ENCODE results near the gene CYSTM1.
A peak's percentile ranks its signal among the peaks of the same experiment; 100 is the strongest.
"Not testable (repeated sequence)": the region's sequence is repeated elsewhere in the genome, so short reads cannot be mapped to it uniquely, and the experiment has no call there.

The CYSTM1 gene

DNA sequence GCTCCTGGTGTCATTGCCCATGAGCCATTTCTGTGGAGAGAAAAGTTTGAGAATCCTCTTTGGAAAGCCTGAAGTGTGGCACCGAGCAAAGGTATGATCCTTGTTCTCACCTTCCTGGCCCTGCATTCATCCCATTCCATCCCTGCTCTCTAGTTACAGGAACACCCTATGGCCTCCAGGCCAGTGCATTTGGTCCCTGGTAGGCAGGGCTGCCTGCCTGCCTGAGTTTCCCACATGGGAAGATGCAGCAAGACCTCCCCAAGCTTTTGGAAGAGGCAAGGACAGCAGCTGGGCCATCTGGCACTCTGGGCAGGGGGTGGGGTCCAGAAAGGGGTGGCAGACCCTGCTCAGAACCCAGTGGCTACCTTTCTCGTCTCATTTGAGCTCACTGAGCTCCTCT is 24.8 kb upstream of the CYSTM1 start:
- DNase-seq, result no peak

DNA sequence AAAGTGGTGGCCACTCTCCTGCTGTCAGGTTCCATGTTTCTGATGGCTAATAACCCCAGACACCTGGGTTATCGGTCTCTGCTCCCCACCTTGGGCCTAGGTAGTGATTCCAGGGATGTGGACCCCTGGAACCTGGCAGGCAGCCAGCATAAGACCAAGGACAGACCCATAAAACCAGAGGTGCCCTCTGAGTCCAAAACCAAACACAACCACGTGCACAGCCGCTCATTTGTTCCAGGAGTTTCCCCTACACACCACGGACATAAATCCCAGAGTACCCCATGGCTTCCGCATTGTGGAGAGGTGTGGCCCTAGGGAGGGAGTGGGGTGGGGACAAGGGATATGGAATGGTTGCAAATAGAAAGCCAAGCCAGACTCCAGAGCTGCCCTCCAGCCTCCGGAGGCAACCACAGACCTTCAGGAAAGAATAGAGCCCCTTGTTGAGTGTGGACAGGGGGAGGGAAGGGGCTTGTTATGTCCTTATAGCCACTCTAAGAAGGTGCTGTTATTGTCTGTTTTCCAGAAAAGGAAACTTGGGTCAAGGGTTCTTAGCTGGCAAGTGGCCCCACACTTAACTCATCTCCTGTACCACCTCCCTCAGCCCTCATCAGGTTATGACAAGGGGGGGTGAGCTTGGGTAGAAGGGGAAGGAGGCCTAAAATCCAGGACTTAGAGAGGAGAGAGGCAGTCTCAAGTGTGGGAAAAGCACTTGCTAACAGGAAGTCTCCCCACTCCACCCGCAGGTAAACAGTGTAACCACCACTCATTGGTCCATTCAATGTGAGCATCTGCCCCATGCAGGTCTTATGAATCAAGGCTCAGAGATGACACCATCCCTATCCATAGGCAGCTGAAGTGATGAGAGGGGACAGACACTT is 23.6 kb upstream of the CYSTM1 start:
- DNase-seq, result no peak

DNA sequence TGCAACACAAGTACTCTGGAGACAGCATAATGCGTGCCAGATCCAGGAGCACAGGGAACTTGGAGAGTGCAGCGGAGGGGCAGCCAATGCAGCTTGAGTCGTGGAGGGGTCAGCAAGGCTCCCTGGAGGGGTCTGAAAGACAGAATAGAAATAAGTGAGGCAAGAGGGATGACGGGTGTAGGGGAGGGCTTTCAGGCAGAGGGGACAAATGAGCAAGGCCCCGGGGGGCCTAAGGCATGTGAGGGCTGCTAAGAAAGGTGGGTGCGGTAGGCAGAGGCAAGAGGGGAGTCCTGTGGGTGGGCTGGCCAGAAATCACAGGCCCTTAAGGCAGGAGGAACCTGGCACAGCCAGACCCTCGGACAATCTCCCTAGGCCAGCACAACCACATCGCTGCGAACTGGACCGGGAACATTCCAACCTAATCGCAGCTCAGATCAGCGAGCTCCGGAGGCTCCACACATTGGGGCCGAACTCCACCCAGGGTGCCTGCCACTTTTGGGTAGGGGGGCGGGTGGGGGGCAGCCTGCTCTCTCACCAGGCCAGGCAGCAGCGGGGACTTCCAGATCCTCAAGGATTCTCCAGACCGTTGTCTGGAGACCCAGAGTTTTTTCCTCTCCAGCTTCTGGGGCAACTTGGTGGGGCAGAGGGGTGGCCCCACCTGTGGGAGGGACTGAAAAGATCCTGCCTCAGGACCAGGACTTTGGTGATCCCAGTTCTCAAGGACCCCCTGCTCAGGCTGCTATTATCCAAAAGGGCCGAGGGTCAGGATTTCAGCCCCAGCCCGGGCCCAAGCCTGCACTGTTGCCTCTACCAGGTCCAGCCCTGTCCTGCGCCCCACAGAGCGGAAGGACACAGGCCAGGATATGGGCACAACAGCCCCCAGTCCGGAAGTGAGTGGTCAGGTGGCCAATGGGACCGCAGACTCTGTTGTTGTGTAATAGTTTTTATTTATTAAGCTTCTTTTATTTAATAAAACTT is 22.7 kb upstream of the CYSTM1 start:
- DNase-seq, result no peak

DNA sequence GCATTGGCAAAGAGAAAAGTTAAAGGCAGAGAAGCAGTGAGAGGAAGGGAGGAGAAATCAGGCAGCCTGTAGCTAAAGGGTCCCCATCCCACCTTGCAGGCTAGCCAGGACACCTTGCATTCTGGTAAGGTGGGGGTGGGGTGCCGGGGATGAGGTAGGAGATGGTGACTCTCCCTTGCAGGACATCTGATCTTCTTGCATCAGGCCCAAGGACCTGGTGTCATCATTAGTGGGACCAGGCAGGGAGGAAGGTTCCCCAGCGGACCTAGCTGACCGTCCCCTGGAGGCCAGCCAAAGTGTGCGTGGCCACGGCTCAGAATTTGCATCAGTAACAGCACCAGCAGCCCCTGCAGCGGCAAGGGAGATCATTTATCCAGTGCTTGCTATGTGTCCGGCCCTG is 21.7 kb upstream of the CYSTM1 start:
- no peak for DNase-seq

DNA sequence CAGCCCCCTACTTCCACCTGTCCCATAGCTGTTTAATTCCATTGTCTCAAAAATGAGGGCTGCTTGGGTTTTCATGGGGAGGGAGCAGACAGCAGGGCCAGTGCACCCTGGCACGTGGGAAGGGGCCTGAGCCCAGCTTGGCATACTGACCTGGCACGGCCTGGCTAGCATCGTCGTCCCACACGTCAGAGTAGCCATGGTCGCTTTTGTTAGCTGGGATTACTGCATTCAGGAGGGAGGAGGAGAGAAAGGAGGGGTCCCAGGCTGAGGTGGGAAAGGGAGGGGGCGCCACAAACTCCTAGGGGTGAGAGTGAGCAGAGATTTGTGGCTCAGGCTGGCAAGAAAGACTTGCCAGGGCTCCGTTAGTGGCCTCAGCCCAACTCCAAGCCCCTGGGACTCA is 21.1 kb upstream of the CYSTM1 start:
- no peak for DNase-seq

DNA sequence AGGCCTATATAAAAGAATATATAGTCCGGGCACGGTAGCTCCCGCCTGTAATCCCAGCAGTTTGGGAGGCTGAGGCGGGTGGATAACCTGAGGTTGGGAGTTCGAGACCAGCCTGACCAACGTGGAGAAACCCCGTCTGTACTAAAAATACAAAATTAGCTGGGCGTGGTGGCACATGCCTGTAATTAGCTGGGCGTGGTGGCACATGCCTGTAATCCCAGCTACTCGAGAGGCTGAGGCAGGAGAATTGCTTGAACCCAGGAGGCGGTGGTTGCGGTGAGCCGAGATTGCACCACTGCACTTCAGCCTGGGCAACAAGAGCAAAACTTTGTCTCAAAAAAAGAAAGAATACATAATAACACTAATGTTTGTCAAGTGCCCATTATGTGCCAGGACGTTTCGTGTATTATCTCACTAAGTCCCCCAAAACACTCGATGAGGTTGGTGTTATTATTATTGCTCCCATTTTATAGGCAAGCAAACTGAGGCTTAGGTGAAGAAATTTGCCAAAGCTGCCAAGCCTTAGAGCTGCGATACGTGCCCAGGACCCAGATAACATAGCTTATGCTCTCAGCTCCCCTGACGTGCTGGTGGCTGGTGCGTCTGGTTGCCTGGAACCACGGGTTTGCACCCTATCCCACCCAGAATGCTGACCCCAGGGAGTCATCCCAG is 20.1 kb upstream of the CYSTM1 start:
- DNase-seq, result not testable (repeated sequence)

DNA sequence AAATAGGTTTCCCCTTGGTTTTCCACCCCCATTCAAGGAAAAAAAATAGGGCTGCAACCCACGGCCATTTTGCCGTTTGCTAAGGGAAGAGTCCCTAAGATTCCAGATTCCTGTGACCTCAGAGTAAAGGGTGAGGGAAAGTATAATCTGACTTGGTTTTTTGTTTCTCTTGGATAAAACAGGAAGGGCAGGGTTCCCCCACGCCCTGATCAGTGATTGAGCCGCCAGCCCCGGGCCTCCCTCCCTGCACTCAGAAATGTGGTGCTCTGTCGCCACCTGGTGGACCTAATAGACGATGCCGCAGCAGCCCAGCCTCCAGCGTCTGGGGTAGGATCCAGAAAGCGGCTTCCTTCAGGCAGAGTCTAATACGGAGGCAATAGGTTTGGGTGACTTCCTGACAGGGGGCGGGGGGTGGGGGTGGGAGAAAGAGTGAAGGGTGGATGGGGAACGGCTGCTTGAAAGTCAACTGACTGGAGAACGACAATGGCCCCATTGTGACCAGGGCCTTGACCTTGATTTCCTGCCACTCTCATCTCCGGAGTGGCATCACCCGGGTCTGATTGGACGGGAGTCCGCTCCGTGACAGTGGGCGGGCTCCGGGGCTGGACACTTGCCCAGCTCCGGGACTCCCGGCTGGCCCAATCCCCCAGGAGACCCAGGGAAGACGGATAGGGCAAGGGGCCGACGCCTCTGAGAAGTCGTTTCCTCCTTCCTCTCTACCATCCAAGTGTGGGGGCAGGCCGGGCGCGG is 17.8 kb upstream of the CYSTM1 start:
- DNase-seq, result peak; percentile 88 to 89

DNA sequence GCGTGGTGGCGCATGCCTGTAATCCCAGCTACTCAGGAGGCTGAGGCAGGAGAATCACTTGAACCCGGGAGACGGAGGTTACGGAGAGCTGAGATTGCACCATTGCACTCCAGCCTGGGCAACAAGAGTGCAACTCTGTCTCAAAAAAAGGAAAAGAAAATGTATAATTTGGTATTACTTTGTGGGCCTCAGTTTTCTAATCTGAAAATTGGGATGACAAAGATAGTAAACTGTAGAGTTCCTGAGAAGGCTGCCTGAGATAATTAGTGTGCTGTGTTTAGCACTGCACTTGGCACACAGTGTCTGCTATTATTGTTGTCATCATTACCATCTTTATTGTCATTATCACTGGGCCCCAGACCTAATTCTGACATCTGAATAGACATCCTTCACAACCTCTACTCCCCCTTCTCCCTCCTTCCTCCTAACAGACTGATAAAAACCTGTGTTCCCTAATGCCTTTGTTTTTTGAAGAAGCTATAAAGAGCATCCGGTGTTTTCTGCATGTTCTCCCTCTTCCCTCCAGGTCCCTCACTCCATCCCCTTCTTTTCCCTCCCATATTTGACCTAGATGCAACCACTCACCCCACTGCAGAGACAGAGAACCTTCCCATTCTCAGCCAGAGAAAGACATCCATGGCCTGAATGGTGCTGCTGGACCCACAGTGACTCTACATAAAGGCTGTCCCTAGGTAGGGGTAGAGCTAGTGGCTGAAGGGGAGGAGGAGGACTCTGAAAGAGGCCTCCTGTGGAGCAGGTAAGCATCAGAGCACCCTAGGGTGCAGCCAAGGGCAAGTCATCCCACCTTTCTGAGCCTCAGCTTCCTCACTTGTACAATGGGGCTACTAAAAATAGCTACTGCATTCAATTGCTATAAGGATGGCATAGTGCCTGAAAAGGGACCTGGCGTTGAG is 15.7 kb upstream of the CYSTM1 start:
- DNase-seq, result no peak

DNA sequence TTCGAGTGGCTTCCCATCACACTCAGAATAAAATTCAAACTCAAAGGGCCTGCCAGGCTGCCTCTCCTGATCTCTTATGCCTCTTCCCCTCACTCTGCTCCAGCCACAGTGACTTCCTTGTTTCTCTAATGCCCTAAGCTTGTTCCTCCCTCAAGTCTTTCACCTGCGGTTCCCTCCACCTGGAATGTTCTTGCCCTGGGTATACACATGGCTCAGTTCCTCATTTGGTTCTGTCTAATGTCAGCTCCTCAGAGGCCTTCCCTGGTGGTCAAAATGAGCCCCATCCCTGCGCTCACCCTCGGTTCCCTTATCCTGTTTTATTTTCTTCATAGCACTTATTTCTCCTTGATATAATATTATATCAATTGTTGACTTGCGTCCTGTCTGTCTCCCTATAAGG is 12.7 kb upstream of the CYSTM1 start:
- no peak for DNase-seq

DNA sequence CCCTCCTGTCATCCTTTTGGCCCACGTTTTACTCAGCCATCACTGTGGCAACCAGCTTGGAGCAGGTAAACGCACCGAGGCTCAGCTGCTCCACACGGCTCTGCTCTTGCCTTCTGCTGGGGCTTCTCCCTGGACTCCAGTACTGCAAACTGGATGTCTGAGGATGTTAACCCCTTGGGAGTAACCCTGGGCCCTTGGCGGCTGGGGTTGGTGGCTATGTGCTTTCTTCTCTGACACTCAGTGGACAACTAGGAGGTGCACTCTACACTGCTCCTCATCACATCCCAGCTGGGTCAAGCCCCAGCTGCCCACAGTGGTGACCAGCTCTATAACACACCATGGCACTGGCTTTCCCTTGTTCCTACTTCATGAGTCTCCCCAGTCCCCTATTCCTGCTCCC is 12.2 kb upstream of the CYSTM1 start:
- no peak for DNase-seq

DNA sequence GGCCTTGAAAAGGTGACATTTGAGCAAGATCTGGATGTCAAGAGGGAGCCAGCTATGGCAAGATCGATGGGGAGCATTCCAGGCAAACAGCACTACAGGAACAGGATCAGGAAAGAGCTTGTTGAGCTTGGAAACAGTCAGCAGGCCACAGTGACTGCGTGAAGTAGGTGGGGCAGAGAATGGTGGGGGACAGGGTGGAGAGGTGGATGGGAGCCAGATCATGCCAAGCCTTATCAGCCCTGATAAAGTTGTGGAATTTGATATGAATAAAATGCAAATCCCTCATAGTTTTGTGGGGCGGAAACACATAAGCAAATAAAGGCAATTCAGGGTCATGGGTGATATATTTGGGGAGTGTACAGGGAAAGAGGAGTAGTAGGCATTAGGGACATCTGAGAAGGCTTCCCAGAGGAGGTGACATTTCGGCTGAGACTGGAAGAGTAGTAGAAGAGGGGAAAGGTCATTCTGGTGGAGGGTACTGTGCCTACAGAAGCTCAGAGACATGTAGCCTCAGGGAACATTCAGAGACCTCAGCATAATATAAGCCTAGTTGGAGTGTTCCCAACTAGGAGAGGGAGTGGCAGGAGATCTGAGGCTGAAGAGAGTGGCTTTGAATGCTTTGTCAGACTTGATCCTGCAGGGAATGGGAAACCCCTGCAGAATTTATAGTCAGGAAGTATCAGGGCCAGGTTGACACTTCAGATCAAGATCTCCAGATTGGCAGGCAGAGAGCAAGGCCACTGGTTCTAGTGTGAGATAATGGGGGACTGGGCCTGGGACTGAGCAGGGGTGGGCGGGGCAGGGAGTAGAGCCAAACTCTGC is 9.7 kb upstream of the CYSTM1 start:
- DNase-seq, result no peak

DNA sequence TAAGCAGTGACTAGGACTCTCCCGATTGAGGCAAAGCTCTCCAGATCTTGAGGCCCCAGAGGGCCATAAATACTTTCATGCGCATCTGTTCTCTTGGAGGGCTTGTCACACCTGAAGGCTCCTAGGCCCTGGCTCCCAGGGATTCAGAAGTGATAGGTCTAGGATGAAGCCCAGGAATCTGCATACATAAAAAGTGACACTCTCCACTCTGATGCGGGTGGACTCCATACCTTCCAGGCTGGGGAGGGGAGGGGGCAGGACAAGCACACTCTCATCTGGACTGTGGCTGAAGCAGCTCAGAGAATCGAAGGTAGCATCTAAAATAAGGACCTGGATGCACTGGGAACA is 9.1 kb upstream of the CYSTM1 start:
- no peak for DNase-seq

DNA sequence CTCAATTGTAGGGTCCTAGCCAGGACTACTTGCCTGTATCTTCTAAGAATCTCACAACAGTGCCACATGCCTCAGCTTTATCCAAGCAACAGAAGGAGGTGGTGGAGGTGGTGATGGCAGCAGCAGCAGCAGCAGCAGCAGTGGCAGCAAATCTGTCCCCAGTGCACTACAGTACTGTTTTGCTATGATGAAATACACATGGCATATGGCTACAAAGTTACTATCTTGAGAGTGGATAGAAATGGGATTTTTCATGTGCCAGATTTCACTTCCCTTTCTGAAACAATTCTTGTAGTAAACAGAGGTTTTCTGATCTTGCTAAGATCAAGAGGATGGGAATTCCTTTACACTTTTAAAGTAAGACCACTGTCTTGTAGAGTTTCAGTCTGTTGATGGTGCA is 8.1 kb upstream of the CYSTM1 start:
- peak; percentile 56 to 69 for DNase-seq

DNA sequence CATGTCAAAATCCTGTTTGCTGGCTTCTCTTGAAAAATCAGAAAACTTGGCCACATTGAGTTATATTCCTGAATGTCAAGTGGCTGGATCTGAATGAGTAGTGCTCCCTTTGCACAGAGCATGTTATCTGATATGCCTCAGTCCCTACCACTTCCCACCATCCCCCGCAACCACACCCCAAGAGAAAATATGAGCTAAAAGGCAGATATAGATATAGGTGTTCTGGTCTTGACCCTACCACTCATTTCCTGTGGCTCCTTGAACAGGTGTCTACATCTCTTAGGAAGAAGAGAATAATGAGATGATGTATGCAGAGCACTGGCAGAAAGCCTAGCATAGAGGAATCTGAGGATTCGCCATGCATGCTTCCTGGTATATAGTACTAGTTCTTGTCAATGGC is 6.6 kb upstream of the CYSTM1 start:
- DNase-seq, result no peak

DNA sequence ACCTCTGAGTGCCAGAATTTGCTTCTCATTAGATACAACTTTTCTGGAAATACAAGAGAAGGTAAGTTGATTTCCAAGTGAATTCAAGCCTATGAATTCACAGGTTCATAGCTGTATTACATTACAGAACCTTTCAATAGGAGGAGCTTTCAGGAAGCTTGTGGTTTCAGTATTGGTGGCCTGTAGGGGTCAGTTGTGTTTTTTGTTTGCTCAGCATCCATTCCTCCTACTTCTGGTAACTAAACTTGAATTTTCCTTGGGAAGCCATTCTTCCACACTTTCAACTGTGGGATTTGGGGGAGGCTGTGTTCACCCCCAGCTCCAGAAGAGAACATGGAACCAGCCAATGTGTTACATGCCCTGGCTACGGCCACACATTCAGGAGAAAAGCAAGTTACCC is 5.6 kb upstream of the CYSTM1 start:
- peak; percentile 7 to 28 for DNase-seq

DNA sequence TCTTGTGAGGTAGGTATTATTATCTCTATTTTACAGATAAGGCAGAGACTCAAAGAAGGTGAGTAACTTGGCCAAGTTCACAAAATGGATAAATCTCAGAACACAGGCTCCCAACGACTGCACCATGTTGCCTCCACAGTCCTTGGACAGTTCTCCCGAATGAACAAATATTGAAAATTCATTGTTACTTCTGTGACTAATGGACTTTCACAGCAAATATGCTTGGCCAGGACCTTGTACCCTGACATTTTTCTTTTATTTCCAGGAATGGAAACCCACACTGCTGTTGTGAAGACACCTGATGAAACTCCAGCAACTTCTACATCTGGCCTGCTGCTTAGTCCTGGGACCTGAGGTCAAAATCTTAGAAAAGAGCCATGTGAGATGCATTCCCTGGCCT is 2.5 kb upstream of the CYSTM1 start:
- no peak for DNase-seq

DNA sequence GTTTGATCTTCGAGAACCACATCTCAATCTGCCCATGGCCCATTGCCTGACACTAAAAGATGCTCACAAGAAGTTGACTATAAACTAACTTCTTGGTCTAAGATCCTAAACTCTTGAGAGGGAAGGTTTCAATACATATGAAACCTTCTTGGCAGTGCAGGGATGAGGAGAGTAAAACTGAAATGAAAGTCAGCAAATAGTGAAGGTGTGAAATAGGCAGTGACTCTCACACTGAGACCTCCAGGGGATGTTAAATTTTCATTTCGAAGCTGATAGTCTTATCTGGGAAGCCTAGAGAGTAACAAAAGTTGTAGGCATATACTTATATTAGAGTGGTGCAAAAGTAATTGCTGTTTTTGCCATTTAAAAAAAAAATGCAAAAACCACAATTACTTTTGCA is 974 bp upstream of the CYSTM1 start:
- DNase-seq, result no peak

DNA sequence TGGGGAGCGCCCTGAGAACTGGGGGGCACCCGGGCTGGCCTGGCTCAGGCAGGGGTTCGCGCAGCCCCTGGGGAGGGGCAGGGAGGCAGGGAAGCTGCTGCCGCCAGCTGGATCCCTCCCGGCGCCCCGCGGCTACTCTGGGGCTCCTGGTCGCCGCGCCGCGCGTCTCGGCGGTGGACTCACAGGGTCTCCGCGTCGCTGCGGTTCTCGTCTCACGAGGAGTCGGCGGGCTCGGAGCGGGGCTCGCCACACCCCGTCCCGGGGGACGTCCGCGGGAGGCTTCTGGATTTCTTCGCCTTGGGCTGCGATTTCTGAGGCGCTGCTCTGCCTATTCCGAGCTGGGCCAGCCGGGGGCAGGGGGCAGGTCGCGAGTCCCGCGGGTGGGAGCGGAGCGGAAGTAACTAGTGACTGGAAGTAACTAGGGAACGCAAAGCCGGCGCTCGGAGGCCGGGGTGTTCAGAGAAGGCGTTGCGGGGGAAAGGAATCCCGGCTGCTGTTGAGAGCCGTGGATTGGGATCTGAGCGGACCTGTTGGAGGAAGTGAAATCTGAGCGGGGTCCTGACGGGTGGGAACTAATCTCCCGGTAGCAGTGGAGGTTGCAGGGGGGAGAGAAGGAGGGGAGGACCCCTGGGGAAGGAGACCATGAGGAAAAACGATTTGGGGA is 511 bp downstream of the CYSTM1 start:
- peak; percentile 82 to 91 for DNase-seq

DNA sequence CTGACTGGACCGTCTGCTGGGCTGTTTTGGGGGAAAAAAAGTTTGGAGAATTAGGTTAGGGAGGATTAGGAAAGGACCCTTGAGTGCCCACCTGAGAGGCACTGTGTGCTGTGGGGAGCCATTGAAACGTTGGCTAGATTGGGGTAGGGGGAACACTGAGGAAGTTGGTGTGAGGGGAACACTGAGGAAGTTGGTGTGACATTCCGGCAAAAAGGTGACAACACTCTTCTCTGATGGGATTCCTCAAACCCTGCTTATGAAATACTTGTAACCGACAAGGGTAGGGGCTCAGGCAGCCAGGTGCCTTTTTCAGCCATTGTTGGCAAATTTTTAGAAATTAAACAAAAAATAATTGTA is 1.0 kb downstream of the CYSTM1 start:
- peak in 1 of 2 donors; percentile 9 for DNase-seq

DNA sequence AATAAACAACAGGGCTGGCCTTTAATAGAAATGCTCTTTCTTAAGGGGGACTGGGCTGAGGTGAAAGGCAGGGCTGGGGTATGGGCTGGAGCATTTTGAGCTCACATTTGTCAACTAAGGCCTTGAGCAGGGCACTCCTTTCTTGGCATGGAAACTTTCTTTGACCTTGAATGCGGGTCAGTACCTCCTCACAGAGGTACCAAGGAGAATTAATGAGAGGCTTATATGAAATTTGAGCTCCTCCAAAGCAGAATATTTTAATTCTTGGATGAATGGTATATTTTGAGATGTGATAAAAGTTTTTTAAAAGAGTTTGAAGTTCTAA is 3.1 kb downstream of the CYSTM1 start:
- DNase-seq, result no peak
